Measurements from ENCODE around the gene FIG4.
"Not testable (repeated sequence)": the region's sequence is repeated elsewhere in the genome, so short reads cannot be mapped to it uniquely, and the experiment has no call there.

The FIG4 gene

GRCh38 chr6:109744779-109745178 lies 53.7 kb downstream of the FIG4 start:
- H3K4me1 ChIP-seq; H3K36me3 ChIP-seq (replicated peaks); H3K4me3 ChIP-seq; H3K9me3 ChIP-seq; in situ Hi-C loops (cut with MboI; ENCODE audit: low sequenced_read_pairs); DNase-seq (ENCODE audit: low spot score in 2 of 2); H3K27me3 ChIP-seq (ENCODE audit: low read depth): not testable (repeated sequence)

- DNase-seq (ENCODE audit: low spot score in 2 of 2): no peak
- in situ Hi-C loops (cut with MboI; ENCODE audit: low sequenced_read_pairs): no loop called here
- no peaks in the 10 kb centered on the region for H3K27me3 ChIP-seq (ENCODE audit: low read depth)
- H3K4me3 ChIP-seq: no peak overlapping the region
- no peaks in the 10 kb centered on the region for H3K9me3 ChIP-seq
- no peaks in the 10 kb centered on the region for H3K4me1 ChIP-seq
- H3K36me3 ChIP-seq (replicated peaks): no peaks in the 10 kb centered on the region
These were observed 56.1 kb downstream of the FIG4 start for GRCh38 chr6:109747221-109747620.

GRCh38 chr6:109759098-109759955 lies 68.2 kb downstream of the FIG4 start:
- no peak overlapping the region for H3K4me3 ChIP-seq
- in situ Hi-C loops (cut with MboI; ENCODE audit: low sequenced_read_pairs): no loop called here
- no peak for DNase-seq (ENCODE audit: low spot score in 2 of 2)
- H3K36me3 ChIP-seq (replicated peaks): no peaks in the 10 kb centered on the region
- H3K4me1 ChIP-seq: no peaks in the 10 kb centered on the region
- no peaks in the 10 kb centered on the region for H3K9me3 ChIP-seq
- H3K27me3 ChIP-seq (ENCODE audit: low read depth): no peaks in the 10 kb centered on the region

GRCh38 chr6:109760208-109760607 lies 69.1 kb downstream of the FIG4 start:
- no peak for DNase-seq (ENCODE audit: low spot score in 2 of 2)
- Histone ChIP-seq H3K27me3 (ENCODE audit: low read depth) (no peaks in the 10 kb centered on the region), H3K9me3 (no peaks in the 10 kb centered on the region), H3K4me3 (no peak overlapping the region), H3K36me3 (replicated peaks) (no peaks in the 10 kb centered on the region), H3K4me1 (no peaks in the 10 kb centered on the region)
- in situ Hi-C loops (cut with MboI; ENCODE audit: low sequenced_read_pairs): no loop called here

GRCh38 chr6:109762166-109762565 lies 71.1 kb downstream of the FIG4 start:
- in situ Hi-C loops (cut with MboI; ENCODE audit: low sequenced_read_pairs): no loop called here
- H3K27me3 ChIP-seq (ENCODE audit: low read depth): no peaks in the 10 kb centered on the region
- H3K36me3 ChIP-seq (replicated peaks): no peaks in the 10 kb centered on the region
- no peaks in the 10 kb centered on the region for H3K9me3 ChIP-seq
- no peak overlapping the region for H3K4me3 ChIP-seq
- DNase-seq (ENCODE audit: low spot score in 2 of 2): no peak
- no peaks in the 10 kb centered on the region for H3K4me1 ChIP-seq

- H3K4me1 ChIP-seq: no peaks in the 10 kb centered on the region
- no peaks in the 10 kb centered on the region for H3K36me3 ChIP-seq (replicated peaks)
- no peak for DNase-seq (ENCODE audit: low spot score in 2 of 2)
- no peaks in the 10 kb centered on the region for H3K27me3 ChIP-seq (ENCODE audit: low read depth)
- no peaks in the 10 kb centered on the region for H3K9me3 ChIP-seq
- in situ Hi-C loops (cut with MboI; ENCODE audit: low sequenced_read_pairs): no loop called here
- no peak overlapping the region for H3K4me3 ChIP-seq
These were observed 71.8 kb downstream of the FIG4 start for GRCh38 chr6:109762769-109763441.

GRCh38 chr6:109766167-109766566 lies 75.1 kb downstream of the FIG4 start:
- Histone ChIP-seq H3K4me1 (peaks cover 13% of the 10 kb centered on the region), H3K36me3 (replicated peaks) (no peaks in the 10 kb centered on the region), H3K27me3 (ENCODE audit: low read depth) (no peaks in the 10 kb centered on the region), H3K9me3 (no peaks in the 10 kb centered on the region), H3K4me3 (no peak overlapping the region)
- no peak for DNase-seq (ENCODE audit: low spot score in 2 of 2)
- in situ Hi-C loops (cut with MboI; ENCODE audit: low sequenced_read_pairs): no loop called here

- in situ Hi-C loops (cut with MboI; ENCODE audit: low sequenced_read_pairs): no loop called here
- no peak for DNase-seq (ENCODE audit: low spot score in 2 of 2)
- Histone ChIP-seq H3K27me3 (ENCODE audit: low read depth) (no peaks in the 10 kb centered on the region), H3K9me3 (no peaks in the 10 kb centered on the region), H3K36me3 (replicated peaks) (no peaks in the 10 kb centered on the region), H3K4me3 (no peak overlapping the region), H3K4me1 (peaks cover 13% of the 10 kb centered on the region)
These were observed 76.9 kb downstream of the FIG4 start for GRCh38 chr6:109767961-109768360.

- no peak for DNase-seq (ENCODE audit: low spot score in 2 of 2)
- Histone ChIP-seq H3K27me3 (ENCODE audit: low read depth) (no peaks in the 10 kb centered on the region), H3K9me3 (no peaks in the 10 kb centered on the region), H3K4me3 (no peak overlapping the region), H3K4me1 (peaks cover 13% of the 10 kb centered on the region), H3K36me3 (replicated peaks) (no peaks in the 10 kb centered on the region)
- in situ Hi-C loops (cut with MboI; ENCODE audit: low sequenced_read_pairs): no loop called here
These were observed 77.4 kb downstream of the FIG4 start for GRCh38 chr6:109768485-109768884.

- H3K4me3 ChIP-seq: no peak overlapping the region
- H3K36me3 ChIP-seq (replicated peaks): no peaks in the 10 kb centered on the region
- no peaks in the 10 kb centered on the region for H3K9me3 ChIP-seq
- no peaks in the 10 kb centered on the region for H3K27me3 ChIP-seq (ENCODE audit: low read depth)
- in situ Hi-C loops (cut with MboI; ENCODE audit: low sequenced_read_pairs): no loop called here
- DNase-seq (ENCODE audit: low spot score in 2 of 2): no peak
- peaks cover 13% of the 10 kb centered on the region for H3K4me1 ChIP-seq
These were observed 78.1 kb downstream of the FIG4 start for GRCh38 chr6:109769213-109769612.

GRCh38 chr6:109770047-109770446 lies 79.0 kb downstream of the FIG4 start:
- Histone ChIP-seq H3K4me3 (no peak overlapping the region), H3K9me3 (no peaks in the 10 kb centered on the region), H3K36me3 (replicated peaks) (no peaks in the 10 kb centered on the region), H3K4me1 (peaks cover 13% of the 10 kb centered on the region), H3K27me3 (ENCODE audit: low read depth) (no peaks in the 10 kb centered on the region)
- in situ Hi-C loops (cut with MboI; ENCODE audit: low sequenced_read_pairs): no loop called here
- DNase-seq (ENCODE audit: low spot score in 2 of 2): peak in 1 of 2 experiments; percentile 82

- no peak overlapping the region for H3K4me3 ChIP-seq
- H3K4me1 ChIP-seq: peaks cover 13% of the 10 kb centered on the region
These were observed 79.7 kb downstream of the FIG4 start for GRCh38 chr6:109770779-109771178.

GRCh38 chr6:109771939-109772755 lies 81.1 kb downstream of the FIG4 start:
- H3K36me3 ChIP-seq (replicated peaks); H3K4me3 ChIP-seq; in situ Hi-C loops (cut with MboI; ENCODE audit: low sequenced_read_pairs); DNase-seq (ENCODE audit: low spot score in 2 of 2); H3K9me3 ChIP-seq; H3K27me3 ChIP-seq (ENCODE audit: low read depth): not testable (repeated sequence)
- H3K4me1 ChIP-seq: peaks cover 20% of the 10 kb centered on the region

More at GRCh38 chr6:109770779-109771178, 79.7 kb downstream of the FIG4 start:
- Histone ChIP-seq H3K36me3 (replicated peaks) (no peaks in the 10 kb centered on the region), H3K27me3 (ENCODE audit: low read depth) (no peaks in the 10 kb centered on the region), H3K9me3 (no peaks in the 10 kb centered on the region)
- no peak for DNase-seq (ENCODE audit: low spot score in 2 of 2)
- in situ Hi-C loops (cut with MboI; ENCODE audit: low sequenced_read_pairs): no loop called here
